ENCODE measurements around the gene MAPK7.
A peak's percentile ranks its signal among the peaks of the same experiment; 100 is the strongest.

Gene MAPK7

GRCh38 chr17:19398301-19399181 lies 20.2 kb downstream of the MAPK7 start:
- no peak for DNase-seq (ENCODE audit: low read depth, low spot score)

- no peak for DNase-seq (ENCODE audit: low read depth, low spot score)
These were observed 21.6 kb downstream of the MAPK7 start for GRCh38 chr17:19399750-19400450.

GRCh38 chr17:19401321-19402010 lies 23.2 kb downstream of the MAPK7 start:
- DNase-seq (ENCODE audit: low read depth, low spot score), result no peak

- no peak for DNase-seq (ENCODE audit: low read depth, low spot score)
These were observed 23.9 kb downstream of the MAPK7 start for GRCh38 chr17:19402171-19402570.

- no peak for DNase-seq (ENCODE audit: low read depth, low spot score)
These were observed 24.7 kb downstream of the MAPK7 start for GRCh38 chr17:19403021-19403420.

- no peak for DNase-seq (ENCODE audit: low read depth, low spot score)
These were observed 26.0 kb downstream of the MAPK7 start for GRCh38 chr17:19404264-19404663.

GRCh38 chr17:19405114-19405513 lies 26.8 kb downstream of the MAPK7 start:
- DNase-seq (ENCODE audit: low read depth, low spot score), result no peak

- DNase-seq (ENCODE audit: low read depth, low spot score), result no peak
These were observed 29.5 kb downstream of the MAPK7 start for GRCh38 chr17:19407601-19408345.

GRCh38 chr17:19408346-19408710 lies 30.0 kb downstream of the MAPK7 start:
- no peak for DNase-seq (ENCODE audit: low read depth, low spot score)

GRCh38 chr17:19409066-19409465 lies 30.8 kb downstream of the MAPK7 start:
- DNase-seq (ENCODE audit: low read depth, low spot score), result no peak

GRCh38 chr17:19409509-19409908 lies 31.2 kb downstream of the MAPK7 start:
- peak; percentile 40 for DNase-seq (ENCODE audit: low read depth, low spot score)

- DNase-seq (ENCODE audit: low read depth, low spot score), result no peak
These were observed 31.8 kb downstream of the MAPK7 start for GRCh38 chr17:19410091-19410490.

GRCh38 chr17:19410875-19411620 lies 32.8 kb downstream of the MAPK7 start, which contains the start of gene RNF112:
RNF112 (plus strand) TSS chr17:19411232; CDS start chr17:19411409, 177 bp downstream.
- peak; percentile 78 for DNase-seq (ENCODE audit: low read depth, low spot score)

GRCh38 chr17:19411631-19412030 lies 33.3 kb downstream of the MAPK7 start:
- DNase-seq (ENCODE audit: low read depth, low spot score), result peak; percentile 11

- DNase-seq (ENCODE audit: low read depth, low spot score), result no peak
These were observed 34.2 kb downstream of the MAPK7 start for GRCh38 chr17:19412510-19412909.

GRCh38 chr17:19412984-19413383 lies 34.7 kb downstream of the MAPK7 start:
- DNase-seq (ENCODE audit: low read depth, low spot score), result no peak

GRCh38 chr17:19413761-19414160 lies 35.5 kb downstream of the MAPK7 start:
- no peak for DNase-seq (ENCODE audit: low read depth, low spot score)

- no peak for DNase-seq (ENCODE audit: low read depth, low spot score)
These were observed 36.3 kb downstream of the MAPK7 start for GRCh38 chr17:19414396-19415280.

GRCh38 chr17:19415311-19415710 lies 37.0 kb downstream of the MAPK7 start:
- DNase-seq (ENCODE audit: low read depth, low spot score), result no peak
